GM18907 (cell line): Measurements from ENCODE around the gene CDC14A.
"Not testable (repeated sequence)": the region's sequence is repeated elsewhere in the genome, so short reads cannot be mapped to it uniquely, and the experiment has no call there.

Source experiments
- ATAC-seq: cut with Tn5 transposase; IDR thresholded peaks from one replicate; pipeline ENCODE4 v1.9.1; 2021; ENCODE audit warnings: mild to moderate bottlenecking, moderate library complexity; ENCODE audit not compliant: unreplicated experiment

Gene CDC14A

DNA sequence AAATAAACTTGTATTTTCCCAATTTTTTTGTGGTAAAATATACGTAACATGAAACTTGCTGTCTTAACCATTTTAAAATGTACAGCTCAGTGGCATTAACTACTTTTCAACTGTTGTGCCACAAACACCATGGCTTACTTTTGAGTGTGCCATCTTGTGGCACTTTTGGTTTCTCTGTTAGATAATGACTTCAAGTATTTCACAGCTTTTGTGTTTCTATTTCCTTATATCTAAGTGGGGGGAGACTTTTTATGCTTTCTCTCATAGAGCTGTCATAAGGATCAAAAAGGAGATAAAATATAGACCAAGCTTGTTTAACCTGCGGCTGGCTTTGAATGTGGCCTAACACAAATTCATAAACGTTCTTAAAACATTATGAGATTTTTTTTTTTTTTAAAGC, 44.3 kb downstream of the CDC14A start:
- ATAC-seq, result no peak

DNA sequence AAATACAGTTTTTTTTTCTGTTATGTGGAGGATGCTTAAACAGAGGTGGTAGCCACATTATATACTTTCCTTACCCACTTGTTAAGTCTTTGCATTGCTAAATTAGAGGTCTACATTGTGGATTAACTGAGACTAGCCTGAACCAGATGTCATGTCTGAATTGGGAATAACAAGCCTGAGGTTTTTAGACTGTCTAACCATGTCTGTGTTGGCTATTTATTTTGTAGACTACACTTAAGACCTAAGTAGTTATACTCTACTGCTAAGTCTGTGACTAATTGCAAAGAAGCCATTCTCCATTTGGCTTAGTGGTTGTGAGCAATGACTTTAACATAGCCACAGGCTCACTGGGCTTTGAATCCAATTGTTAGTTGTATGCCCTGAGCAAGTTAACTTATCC, 45.4 kb downstream of the CDC14A start:
- ATAC-seq, result no peak

DNA sequence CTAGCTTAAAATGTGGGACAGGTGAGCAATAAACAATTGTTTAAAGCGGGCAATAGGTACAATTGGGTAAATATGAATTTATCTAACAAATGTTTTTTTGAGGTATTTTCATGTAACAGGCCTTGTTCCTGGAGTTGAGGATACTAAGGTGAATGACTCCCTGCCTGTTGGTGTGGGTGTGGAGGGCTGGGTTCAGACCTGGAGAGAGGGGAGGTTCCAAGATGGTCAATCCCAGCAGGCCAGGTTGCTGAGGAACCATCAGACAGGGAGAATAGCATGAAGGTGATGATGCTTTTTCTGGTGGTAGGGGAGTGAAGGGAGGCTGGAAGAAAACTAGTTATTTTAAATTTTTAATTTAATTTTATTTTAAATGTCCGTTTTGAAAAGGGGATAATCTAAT, 46.3 kb downstream of the CDC14A start:
- ATAC-seq, result no peak

DNA sequence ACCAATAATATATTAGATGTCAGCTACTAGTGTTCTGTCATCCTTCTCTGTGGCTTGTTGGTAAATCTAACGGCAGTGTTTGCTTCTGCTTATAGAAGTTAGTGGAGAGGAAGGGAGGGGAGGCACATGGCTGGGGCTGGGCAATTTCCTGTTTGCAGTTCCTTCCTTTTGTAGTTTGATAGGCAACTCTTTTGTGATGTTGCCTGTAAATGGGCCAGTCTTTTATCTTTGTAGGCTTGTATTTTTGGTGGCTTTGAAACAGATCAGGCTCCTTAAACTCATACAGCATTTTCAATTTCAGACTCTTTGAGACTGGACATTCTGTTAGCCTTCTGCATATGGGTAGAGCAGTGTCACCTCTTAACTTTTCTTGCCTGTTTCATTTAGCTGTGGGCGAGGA, 48.1 kb downstream of the CDC14A start:
- ATAC-seq, result no peak

DNA sequence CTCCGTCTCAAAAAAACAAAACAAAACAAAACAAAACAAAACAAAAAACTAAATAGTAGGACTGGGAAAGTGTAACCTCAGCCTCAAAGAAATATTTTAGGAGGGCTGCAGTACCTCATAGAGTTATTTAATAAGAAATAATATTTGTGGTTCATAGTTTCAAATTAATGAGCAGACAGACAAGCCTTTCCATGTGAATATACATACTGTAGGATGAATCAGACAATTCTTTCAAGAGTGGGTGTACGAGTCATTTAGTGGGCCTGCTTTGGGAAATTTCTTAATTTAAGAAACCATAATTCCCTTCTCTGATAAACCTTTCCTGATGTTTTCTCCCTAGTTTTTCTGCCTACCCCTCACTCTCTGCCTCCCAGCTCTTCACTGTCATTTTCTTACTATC, 52.5 kb downstream of the CDC14A start:
- ATAC-seq, result no peak

DNA sequence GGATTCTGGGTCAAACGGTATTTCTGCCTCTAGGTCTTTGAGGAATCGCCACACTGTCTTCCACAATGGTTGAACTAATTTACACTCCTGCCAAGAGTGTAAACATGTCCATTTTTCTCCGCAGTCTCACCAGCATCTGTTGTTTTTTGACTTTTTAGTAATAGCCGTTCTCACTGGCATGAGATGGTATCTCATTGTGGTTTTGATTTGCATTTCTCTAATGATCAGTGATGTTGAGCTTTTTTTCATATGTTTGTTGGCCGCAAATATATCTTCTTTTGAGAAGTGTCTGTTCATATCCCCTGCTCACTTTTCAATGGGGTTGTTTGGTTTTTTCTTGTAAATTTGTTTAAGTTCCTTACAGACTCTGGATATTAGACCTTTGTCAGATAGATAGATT, 53.6 kb downstream of the CDC14A start:
- ATAC-seq, result not testable (repeated sequence)

DNA sequence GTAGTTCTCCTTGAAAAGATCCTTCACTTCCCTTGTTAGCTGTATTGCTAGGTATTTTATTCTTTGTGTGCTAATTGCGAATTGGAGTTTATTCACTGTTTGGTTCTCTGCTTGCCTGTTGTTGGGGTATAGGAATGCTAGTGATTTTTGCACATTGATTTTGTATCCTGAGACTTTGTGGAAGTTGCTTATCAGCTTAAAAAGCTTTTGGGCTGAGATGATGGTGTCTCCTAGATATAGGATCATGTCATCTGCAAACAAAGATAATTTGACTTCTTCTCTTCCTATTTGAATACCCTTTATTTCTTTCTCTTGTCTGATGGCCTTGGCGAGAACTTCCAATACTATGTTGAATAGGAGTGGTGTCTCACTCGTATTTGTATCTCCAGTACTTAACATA, 55.1 kb downstream of the CDC14A start:
- not testable (repeated sequence) for ATAC-seq

DNA sequence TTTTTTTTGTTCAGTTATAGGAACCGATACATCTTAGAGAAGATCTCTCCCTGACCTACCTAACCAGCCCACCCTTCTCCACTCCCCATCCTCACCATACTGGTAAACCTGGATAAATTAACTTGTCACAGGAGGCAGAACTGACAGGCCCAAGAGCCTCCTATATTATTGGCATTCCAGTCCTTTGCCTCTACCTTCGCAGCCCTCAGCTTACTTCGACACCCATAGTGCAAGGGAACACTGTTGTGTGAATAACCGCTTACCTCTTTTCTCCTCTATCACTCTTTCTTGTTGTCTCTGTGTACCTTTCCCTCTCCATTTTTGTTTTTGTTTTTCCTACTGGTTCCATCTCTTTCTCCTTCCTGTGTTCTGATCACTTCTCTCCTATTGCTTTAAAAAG, 58.7 kb downstream of the CDC14A start:
- no peak for ATAC-seq

DNA sequence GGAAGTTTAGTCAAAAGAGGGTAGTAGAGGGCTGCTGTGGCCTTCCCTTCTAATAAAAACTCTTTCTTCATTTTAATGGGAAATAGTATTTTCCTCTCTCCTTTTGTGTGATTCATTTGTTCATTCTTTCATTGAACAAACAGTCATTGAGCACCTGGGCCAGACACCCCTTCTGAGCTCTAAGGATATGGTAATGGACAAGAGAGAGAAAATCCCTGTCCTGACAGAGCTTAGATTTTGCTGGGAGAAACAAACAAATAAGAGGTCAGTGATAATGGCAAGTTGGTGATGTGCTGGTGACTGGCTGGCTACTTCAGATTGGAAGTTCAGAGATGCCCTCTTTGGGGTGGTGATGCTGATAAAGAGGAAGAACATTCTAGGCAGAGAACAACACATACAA, 59.3 kb downstream of the CDC14A start:
- ATAC-seq, result no peak

DNA sequence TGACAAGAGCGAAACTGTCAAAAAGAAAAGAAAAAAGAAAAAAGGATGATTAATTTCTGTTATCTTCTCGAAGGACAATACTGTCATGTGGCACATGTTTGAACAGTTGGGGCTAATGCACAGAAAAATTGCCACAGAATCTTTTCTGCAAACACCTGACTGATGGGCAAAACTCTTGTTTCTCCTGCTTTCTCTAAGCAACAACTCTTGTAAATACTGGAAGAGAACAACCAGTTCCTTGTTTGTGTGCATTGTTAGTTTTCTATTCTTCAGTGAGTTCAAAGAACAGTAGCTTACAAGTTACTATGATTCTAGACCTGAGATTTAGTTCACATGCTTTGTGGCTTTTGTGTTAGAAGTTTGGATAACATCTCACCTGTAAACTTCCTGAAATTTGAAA, 60.7 kb downstream of the CDC14A start:
- no peak for ATAC-seq

DNA sequence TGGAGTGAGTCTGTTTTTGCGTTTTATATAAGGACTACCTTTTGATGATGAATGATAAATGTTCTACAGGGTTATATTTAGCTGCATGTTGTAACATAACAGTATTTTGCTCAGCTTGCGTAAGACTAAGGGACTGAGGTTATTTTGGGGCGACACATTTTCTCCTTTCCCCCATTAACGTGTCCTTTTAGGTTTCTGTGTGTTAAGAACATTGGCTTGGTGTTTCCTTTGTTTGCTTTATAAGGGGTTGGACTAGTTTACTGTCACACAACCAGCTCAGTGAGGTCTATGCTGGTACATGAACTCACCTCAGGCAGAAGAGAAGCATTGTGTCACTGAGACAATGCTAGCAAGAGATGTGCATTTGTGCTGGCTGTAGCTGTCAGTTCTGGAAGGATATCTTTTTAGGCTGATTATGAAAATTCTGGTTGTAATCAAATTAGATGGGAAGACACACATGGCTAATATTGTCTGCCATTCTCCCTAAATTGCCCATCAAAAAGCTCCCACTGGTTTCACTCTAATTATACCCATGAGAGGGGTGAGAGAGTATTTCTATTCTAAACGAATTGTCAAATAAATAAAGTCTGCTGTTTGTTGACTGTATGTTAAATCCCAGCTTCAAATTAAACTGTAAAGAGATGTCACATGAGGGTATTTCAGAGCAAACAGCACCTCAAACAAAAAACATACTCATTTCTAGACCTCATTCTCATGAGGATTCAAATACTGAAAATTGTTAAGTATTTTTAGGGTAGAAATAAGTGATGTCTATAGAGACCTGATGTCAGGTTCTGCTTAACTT, 62.6 kb downstream of the CDC14A start:
- ATAC-seq, result no peak

DNA sequence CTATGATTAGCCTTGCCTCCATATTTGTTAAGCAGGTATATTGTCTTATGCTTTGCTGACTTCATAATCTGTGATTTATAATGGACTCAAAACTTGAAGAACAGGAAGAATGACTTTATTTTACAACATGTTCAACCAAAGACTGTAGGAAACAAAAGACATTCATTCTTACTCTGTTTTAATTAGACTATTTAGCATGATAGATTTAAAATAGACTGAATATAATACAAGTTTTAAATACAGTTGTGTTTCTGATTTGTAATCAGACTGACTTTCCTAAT, 63.1 kb downstream of the CDC14A start:
- ATAC-seq, result no peak

DNA sequence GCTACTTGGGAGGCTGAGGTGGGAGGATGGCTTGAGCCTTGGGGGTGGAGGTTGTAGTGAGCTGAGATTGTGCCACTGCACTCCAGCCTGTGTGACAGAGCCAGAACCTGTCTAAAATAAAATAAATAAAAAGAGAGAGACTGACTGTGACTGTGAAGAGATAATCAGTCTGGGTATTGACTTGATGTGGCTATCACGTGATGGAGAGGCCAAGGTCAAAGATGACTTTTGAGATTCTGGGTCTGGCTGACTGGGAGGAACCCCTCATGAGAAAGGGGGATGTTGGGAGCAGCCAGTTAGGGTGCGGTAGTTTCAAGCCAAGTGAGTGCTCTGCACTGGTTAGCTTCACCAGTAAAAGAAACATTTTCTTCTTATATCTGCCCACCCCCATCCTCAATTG, 66.8 kb downstream of the CDC14A start:
- ATAC-seq, result no peak

DNA sequence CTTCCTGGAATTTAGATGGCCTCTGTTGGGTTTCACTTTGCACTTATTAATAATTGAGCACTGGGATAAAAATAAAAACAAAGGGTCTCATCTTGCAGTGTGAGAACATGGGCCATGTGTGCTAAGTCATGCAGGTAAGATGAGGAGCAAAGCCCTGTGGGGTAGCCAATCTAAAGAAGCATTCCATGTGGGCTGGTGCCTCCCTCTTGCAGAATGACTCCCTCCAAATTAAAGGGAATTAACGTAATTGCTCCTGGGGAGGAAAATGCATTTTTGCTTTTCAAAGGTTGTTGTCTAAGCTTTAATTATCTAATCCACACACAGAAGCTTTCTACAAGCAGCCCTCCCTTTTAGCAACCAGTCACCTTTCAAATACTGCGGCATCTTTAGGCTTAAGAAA, 69.8 kb downstream of the CDC14A start:
- ATAC-seq, result no peak

DNA sequence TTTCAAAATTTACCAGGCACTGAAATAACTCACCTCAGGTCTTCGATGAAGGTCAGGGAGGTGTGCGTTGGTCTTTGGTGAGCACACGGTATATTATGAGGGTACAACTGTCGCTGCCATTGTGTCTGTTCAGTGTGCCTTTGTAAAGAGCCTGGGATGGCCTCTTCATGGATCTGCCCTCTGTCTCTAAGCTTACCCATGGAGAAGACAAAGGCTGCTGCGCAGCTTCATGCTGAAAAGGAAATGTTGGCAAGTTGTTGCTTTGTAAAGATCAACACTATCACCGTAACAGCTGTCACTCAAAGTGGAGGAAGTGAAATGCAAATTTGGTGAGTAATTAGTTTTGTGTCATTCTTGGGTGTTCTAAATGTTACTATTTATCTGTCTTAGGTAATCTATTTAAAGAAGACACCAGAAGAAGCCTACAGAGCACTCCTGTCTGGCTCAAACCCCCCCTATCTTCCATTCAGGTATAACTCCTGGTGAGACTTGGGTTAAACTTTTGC, 71.6 kb downstream of the CDC14A start:
- peak; percentile 83 for ATAC-seq

DNA sequence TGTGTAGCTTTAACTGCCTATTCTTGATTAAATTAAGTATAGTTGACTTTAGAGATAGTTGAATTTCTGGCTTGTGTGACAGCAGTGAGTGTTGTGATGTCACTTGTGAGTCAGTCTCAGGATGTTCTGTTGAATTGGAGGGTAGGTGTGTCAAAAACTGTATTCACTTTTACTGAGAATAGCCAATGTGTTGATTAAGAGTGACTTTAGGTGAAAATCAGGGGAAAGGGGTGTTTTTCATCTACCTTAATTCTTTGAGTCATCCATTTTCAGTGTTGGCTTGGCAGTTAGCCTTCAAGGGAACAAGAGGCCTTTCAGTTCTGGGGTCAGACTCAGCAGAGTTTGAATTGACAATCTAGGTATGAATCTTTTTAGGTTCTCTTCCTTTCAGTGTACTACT, 75.9 kb downstream of the CDC14A start:
- no peak for ATAC-seq

DNA sequence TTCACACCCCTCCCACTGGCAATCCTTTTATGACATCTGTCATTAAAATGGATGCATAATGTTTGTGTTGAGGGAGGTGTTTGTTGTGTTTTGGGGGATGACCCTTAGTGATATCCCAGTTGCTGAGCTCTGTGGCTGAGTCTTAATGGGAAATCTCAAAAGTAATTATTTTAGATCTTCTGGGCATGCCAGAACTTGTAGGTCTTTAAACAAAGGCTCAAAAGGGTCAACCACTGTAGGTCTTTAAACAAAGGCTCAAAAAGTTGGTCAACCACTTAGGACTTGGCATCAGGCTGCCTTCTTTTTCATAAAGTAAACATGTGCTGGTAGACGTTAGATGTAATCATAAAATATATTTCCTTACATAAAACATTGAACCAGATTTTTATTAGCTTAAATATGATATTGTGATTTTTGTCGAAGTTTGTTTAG, 78.0 kb downstream of the CDC14A start:
- ATAC-seq, result no peak

DNA sequence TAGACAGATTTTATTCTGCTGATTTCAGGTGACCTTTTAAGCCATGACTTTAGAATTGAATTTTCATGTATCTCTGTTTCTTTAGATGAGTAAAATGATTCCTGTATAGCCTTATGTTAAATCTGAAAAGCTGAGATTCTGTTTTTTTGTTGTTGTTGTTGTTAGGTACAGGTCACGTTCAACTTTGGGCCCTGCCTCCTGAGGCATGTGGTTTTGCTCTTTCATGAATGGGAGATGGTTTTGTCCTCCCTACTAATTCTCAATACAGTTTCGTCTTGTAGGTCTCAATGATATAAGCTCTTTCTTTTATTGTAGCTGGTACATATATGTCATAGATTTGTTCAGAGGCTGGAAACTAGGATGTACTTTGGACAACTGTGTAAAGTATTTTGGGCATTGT, 79.6 kb downstream of the CDC14A start:
- no peak for ATAC-seq

DNA sequence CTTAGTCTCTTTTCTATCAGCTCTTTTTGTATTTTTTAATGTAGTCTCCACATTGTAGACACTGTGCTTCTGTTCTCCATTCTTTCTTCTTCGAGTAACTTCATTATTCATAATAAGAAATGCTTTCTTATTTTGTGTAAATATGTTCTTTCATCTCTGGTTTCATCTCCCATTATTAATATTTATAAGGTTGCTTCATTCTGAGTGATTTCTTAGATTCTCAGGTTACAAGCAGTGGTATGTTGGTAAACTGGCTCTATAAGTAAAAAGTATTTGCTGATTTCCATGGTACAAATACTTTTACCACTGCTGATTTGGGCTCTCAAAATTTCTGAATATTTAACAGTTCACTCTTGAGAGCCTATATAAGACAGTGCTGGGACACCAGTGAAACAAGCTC, 81.3 kb downstream of the CDC14A start:
- no peak for ATAC-seq

DNA sequence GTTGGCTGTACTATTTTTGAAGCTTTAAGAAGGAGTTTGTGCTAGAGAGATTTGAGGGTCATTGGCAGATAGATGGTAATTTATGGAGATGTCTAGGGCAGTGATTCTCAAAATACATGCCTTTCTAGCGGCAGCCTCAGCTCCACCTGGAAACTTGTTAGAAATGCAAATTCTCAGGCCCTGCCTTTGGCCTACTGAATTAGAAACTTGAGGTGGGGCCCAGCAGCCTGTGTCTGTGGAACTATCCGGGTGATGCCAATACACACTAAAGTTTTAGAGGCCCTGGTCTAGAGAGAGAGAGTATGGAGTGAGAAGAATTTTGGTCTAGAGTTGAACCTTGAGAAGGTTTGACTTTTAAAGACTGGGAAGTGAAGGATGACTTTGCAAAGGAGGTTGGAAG, 82.5 kb downstream of the CDC14A start:
- ATAC-seq, result no peak

DNA sequence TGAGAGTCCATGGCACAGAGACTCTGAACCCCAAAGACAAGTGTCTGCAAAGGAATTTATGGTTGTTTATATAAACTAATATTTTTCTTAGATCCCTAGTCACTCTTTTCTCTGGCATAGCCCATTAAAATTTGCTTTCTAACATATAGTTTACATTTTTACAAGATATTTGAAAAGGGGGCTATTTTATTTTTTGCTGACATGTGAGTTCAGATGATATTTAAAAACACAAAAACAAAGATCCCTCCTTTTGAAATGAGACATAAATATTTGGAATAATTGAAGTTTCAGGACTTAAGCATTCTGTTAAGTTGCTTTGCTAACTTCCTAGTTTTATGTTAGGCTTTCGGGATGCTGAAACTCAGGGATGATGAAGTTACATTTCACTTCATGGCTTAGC, 86.1 kb downstream of the CDC14A start:
- no peak for ATAC-seq

DNA sequence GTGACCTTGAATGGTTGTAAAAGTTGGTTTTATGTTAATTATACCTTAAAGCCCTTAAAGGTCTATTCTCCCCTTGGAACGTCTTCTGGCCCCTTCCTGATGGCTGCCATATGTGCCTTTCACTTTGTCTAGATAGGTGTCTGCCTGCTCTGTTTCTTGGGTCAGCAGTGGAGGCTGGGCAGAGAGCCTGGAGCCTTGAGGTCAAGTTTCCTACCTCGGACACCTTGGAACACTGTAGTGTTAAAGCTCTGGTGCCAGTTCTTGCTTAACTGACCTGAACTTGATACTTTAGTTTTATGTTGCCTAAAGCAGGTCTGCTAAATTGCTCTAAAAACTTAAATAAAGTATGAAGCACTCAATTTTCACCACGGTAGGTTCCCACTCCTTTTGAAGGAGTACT, 86.5 kb downstream of the CDC14A start:
- ATAC-seq, result no peak
